Lower lobe of right lung (tissue), 2 donors: ENCODE measurements around the gene RASA3. TPM values are rescaled to one million over a fixed set of nuclear protein-coding genes. Genes with fewer than 3 reads are reported as not detected.
A peak's percentile ranks its signal among the peaks of the same experiment; 100 is the strongest.
"Not testable (repeated sequence)": the region's sequence is repeated elsewhere in the genome, so short reads cannot be mapped to it uniquely, and the experiment has no call there.

Experiments used
- ATAC-seq, 2 donors: fragments of 200-7000 bp; cut with Tn5 transposase; one replicate each; pipeline ENCODE4 v1.9.1; 2020 to 2022; ENCODE audit warnings: mild to moderate bottlenecking in 2 of 2, moderate library complexity in 2 of 2
- DNase-seq: peaks from one replicate; pipeline ENCODE4 v3.0.0-alpha.2; 2020
- H3K27ac ChIP-seq: fragments of 200-600 bp; one replicate; pipeline ENCODE4 v1.8.0; 2022
- H3K27me3 ChIP-seq: fragments of 200-600 bp; one replicate; pipeline ENCODE4 v1.8.0; 2022; ENCODE audit warnings: low read depth
- H3K36me3 ChIP-seq: fragments of 200-600 bp; one replicate; pipeline ENCODE4 v1.8.0; 2022; ENCODE audit warnings: mild to moderate bottlenecking
- H3K4me1 ChIP-seq: fragments of 200-600 bp; one replicate; pipeline ENCODE4 v1.8.0; 2022
- H3K4me3 ChIP-seq: fragments of 200-600 bp; one replicate; pipeline ENCODE4 v1.8.0; 2022; ENCODE audit warnings: mild to moderate bottlenecking
- H3K9me3 ChIP-seq: fragments of 200-600 bp; one replicate; pipeline ENCODE4 v1.8.0; 2022
- CTCF ChIP-seq: fragments of 200-600 bp; IDR thresholded peaks from one replicate; pipeline ENCODE4 v1.8.0; 2022; ENCODE audit warnings: antibody characterized with exemption, mild to moderate bottlenecking
- intact Hi-C: fragments of 100-400 bp; cut with DNase I; formaldehyde crosslinking; loops from one replicate; pipeline ENCODE4 v1.11.0; 2022
- total RNA-seq: library from RNA; stranded (reverse); fragmentation: NEBNext Ultra II Directional; extraction: Animal tissue kit (Norgen Biotek cat#: 25700); gene quantifications from one replicate; pipeline ENCODE4 v1.2.1, GENCODE V29; 2021
- donor health status: DM: no; HTN: yes; CAD: no; lungs with severe emphysema.

RASA3 gene
- total RNA-seq, 1 donor from 2014 or later: 19.1 TPM

GRCh38 chr13:114102131-114102520 is 30.3 kb downstream of the RASA3 start:
- Histone ChIP-seq H3K9me3 (no peaks in the 10 kb centered on the region), H3K36me3 (no peaks in the 10 kb centered on the region), H3K4me1 (peaks cover 19% of the 10 kb centered on the region), H3K4me3 (no peak overlapping the region), H3K27ac (no peak overlapping the region), H3K27me3 (no peaks in the 10 kb centered on the region)
- no peak for TF ChIP-seq CTCF
- intact Hi-C loops: no loop called here
- ATAC-seq (no peak), DNase-seq (peak; percentile 41)

- Histone ChIP-seq H3K9me3 (no peaks in the 10 kb centered on the region), H3K27ac (no peak overlapping the region), H3K27me3 (no peaks in the 10 kb centered on the region), H3K4me1 (peaks cover 16% of the 10 kb centered on the region), H3K4me3 (no peak overlapping the region), H3K36me3 (no peaks in the 10 kb centered on the region)
- intact Hi-C loops: no loop called here
- TF ChIP-seq CTCF: no peak
- ATAC-seq: peak in 1 of 2 donors; percentile 21
- peak; percentile 36 for DNase-seq
Measured at GRCh38 chr13:114101358-114102130, 30.9 kb downstream of the RASA3 start.

- DNase-seq: peak; percentile 45
- Histone ChIP-seq H3K36me3 (no peaks in the 10 kb centered on the region), H3K27ac (no peak overlapping the region), H3K4me3 (no peak overlapping the region), H3K4me1 (peaks cover 13% of the 10 kb centered on the region), H3K27me3 (no peaks in the 10 kb centered on the region), H3K9me3 (no peaks in the 10 kb centered on the region)
- intact Hi-C loops: no loop called here
- no peak for TF ChIP-seq CTCF
- ATAC-seq: no peak
Measured at GRCh38 chr13:114100446-114101357, 31.7 kb downstream of the RASA3 start.

- no peak overlapping the region for H3K4me3 ChIP-seq
- TF ChIP-seq CTCF: no peak
- H3K27ac ChIP-seq: no peak overlapping the region
- ATAC-seq (no peak), DNase-seq (peak; percentile 44)
- intact Hi-C loops: no loop called here
- H3K4me1 ChIP-seq: peaks cover 8% of the 10 kb centered on the region
- no peaks in the 10 kb centered on the region for H3K9me3 ChIP-seq
- no peaks in the 10 kb centered on the region for H3K27me3 ChIP-seq
- H3K36me3 ChIP-seq: no peaks in the 10 kb centered on the region
Measured at GRCh38 chr13:114099918-114100445, 32.4 kb downstream of the RASA3 start.

GRCh38 chr13:114099191-114099590 is 33.2 kb downstream of the RASA3 start:
- peak; percentile 31 to 57 for ATAC-seq
- no peaks in the 10 kb centered on the region for H3K36me3 ChIP-seq
- intact Hi-C loops: no loop called here
- H3K9me3 ChIP-seq: no peaks in the 10 kb centered on the region
- DNase-seq: peak; percentile 45
- no peak overlapping the region for H3K27ac ChIP-seq
- H3K27me3 ChIP-seq: no peaks in the 10 kb centered on the region
- peaks cover 8% of the 10 kb centered on the region for H3K4me1 ChIP-seq
- no peak overlapping the region for H3K4me3 ChIP-seq
- no peak for TF ChIP-seq CTCF

GRCh38 chr13:114098689-114099056 is 33.8 kb downstream of the RASA3 start:
- H3K4me1 ChIP-seq, H3K36me3 ChIP-seq, ATAC-seq, DNase-seq, H3K9me3 ChIP-seq, H3K27me3 ChIP-seq, intact Hi-C loops, H3K4me3 ChIP-seq: not testable (repeated sequence)
- H3K27ac ChIP-seq: peak overlapping the region; percentile 21
